Fibroblast of pulmonary artery (primary cell): Measurements from ENCODE around the gene NANOS1.

Source experiments
- DNase-seq: peaks from one replicate; pipeline ENCODE4 v3.0.0-alpha.2; 2010; ENCODE audit warnings: low read depth
- H3K4me3 ChIP-seq: replicated peaks from 2 replicates; pipeline ENCODE4 v1.5.1; 2011; ENCODE audit warnings: low read depth, mild to moderate bottlenecking, control low read depth, low read length, moderate library complexity
- CTCF ChIP-seq: IDR thresholded peaks from 2 replicates; pipeline ENCODE4 v1.5.1; 2011; ENCODE audit warnings: mild to moderate bottlenecking, control low read depth, low read length, inconsistent platforms; ENCODE audit errors: missing control alignments

NANOS1 gene

GRCh38 chr10:119029613-119030420, at the start of gene NANOS1:
NANOS1 (plus strand) TSS chr10:119029714; CDS start chr10:119029802, 88 bp downstream.
- no peak for TF ChIP-seq CTCF
- H3K4me3 ChIP-seq: peak within 1 kb of the TSS; percentile 43
- no peak for DNase-seq

- H3K4me3 ChIP-seq: no peak overlapping the region
- TF ChIP-seq CTCF: no peak
- no peak for DNase-seq
Observed at GRCh38 chr10:118980135-118980865, 49.2 kb upstream of the NANOS1 start.

- H3K4me3 ChIP-seq: no peak overlapping the region
- no peak for TF ChIP-seq CTCF
- no peak for DNase-seq
Observed at GRCh38 chr10:118980870-118981269, 48.6 kb upstream of the NANOS1 start.

GRCh38 chr10:118981946-118982345, 47.6 kb upstream of the NANOS1 start:
- no peak for TF ChIP-seq CTCF
- H3K4me3 ChIP-seq: no peak overlapping the region
- DNase-seq: no peak

- no peak for DNase-seq
- H3K4me3 ChIP-seq: no peak overlapping the region
- no peak for TF ChIP-seq CTCF
Observed at GRCh38 chr10:118982366-118982765, 47.1 kb upstream of the NANOS1 start.

GRCh38 chr10:118983263-118983662, 46.3 kb upstream of the NANOS1 start:
- TF ChIP-seq CTCF: no peak
- H3K4me3 ChIP-seq: no peak overlapping the region
- no peak for DNase-seq
